Testis (tissue), 3 donors: ENCODE results near the gene TM9SF3. TPM values are rescaled to one million over a fixed set of nuclear protein-coding genes. Genes with fewer than 3 reads are reported as not detected.

Source experiments
- DNase-seq: peaks from one replicate; pipeline ENCODE4 v3.0.0-alpha.2; 2019
- H3K27ac ChIP-seq, 2 donors: fragments of 200-600 bp; sonication (generic); one replicate each; pipeline ENCODE4 v1.5.1; 2019
- H3K27me3 ChIP-seq: fragments of 200-600 bp; sonication (generic); one replicate; pipeline ENCODE4 v1.5.1; 2019
- H3K36me3 ChIP-seq: fragments of 200-600 bp; sonication (generic); one replicate; pipeline ENCODE4 v1.5.1; 2017; ENCODE audit warnings: low read depth; ENCODE audit errors: missing control alignments
- H3K4me1 ChIP-seq: fragments of 200-600 bp; sonication (generic); one replicate; pipeline ENCODE4 v1.5.1; 2019
- H3K4me3 ChIP-seq, 2 donors: fragments of 200-600 bp; sonication (generic); one replicate each; pipeline ENCODE4 v1.5.1; 2017 to 2019
- H3K9me3 ChIP-seq: fragments of 200-600 bp; sonication (generic); one replicate; pipeline ENCODE4 v1.5.1; 2017
- CTCF ChIP-seq, 3 experiments: fragments of 450-650 bp in 2 of 3; fragments of 200-600 bp in 1 of 3; sonication (generic) in 1 of 3; IDR thresholded peaks; one replicate each; pipeline ENCODE4 v1.5.1; 2016 to 2019; ENCODE audit warnings: antibody characterized with exemption in 3 of 3, mild to moderate bottlenecking in 2 of 3, moderate library complexity in 1 of 3
- POLR2A ChIP-seq: fragments of 450-650 bp; IDR thresholded peaks from one replicate; pipeline ENCODE4 v1.6.1; 2017; ENCODE audit warnings: antibody characterized with exemption, mild to moderate bottlenecking, moderate library complexity
- WGBS, 2 donors: methylation state at CpG; one replicate each; pipeline ENCODE4 v1.1.5; 2018; 5-methylcytosine and 5-hydroxymethylcytosine counted together
- intact Hi-C: fragments of 100-400 bp; cut with DNase I; formaldehyde crosslinking; loops from one replicate; pipeline ENCODE4 v1.15.1; 2023; ENCODE audit warnings: low total_unique reads
- polyA plus RNA-seq: library from polyadenylated mRNA; stranded (reverse); fragments of 350-450 nt; fragmentation: Illumina TruSeq; extraction: RNeasy Lipid Tissue Mini Kit (QIAGEN cat#74804); gene quantifications from one replicate; pipeline ENCODE4 v1.2.3, GENCODE V29; 2014; ENCODE audit warnings: low read depth, low replicate concordance; ENCODE audit not compliant: insufficient read depth
- total RNA-seq, 2 donors: library from RNA; depleted of rRNA; stranded (reverse); fragments of >200 nt; gene quantifications; one replicate each; pipeline ENCODE4 v1.2.3, GENCODE V29; 2016

TM9SF3 gene
- total and polyA plus RNA-seq, 3 donors from 2014 or later, result 67.8 to 69.8 (median 69.3) TPM

GRCh38 chr10:96588060-96588554 is 1.3 kb upstream of the TM9SF3 start:
- no peaks in the 10 kb centered on the region for H3K36me3 ChIP-seq
- TF ChIP-seq POLR2A (no peak), CTCF (IDR thresholded peaks at IDR 0.05) (no peak)
- H3K27me3 ChIP-seq, result no peaks in the 10 kb centered on the region
- no peak for DNase-seq
- H3K4me3 ChIP-seq, result peak overlapping the region; percentile 82 to 99
- no peaks in the 10 kb centered on the region for H3K9me3 ChIP-seq
- 5 to 12% methylated on average over 4 of the region's 4 CpGs for WGBS, 2 donors
- intact Hi-C loops, result no loop called here
- H3K4me1 ChIP-seq, result peaks cover 31% of the 10 kb centered on the region
- peak overlapping the region; percentile 97 to 99 for H3K27ac ChIP-seq

GRCh38 chr10:96587264-96588059 is 650 bp upstream of the TM9SF3 start:
- 1 to 3% methylated on average over 16 to 19 of the region's 25 CpGs for WGBS, 2 donors
- H3K36me3 ChIP-seq, result no peaks in the 10 kb centered on the region
- DNase-seq, result peak; percentile 61
- peak overlapping the region; percentile 97 to 99 for H3K27ac ChIP-seq
- intact Hi-C loops, result no loop called here
- no peaks in the 10 kb centered on the region for H3K27me3 ChIP-seq
- peak overlapping the region; percentile 82 to 99 for H3K4me3 ChIP-seq
- H3K4me1 ChIP-seq, result peaks cover 35% of the 10 kb centered on the region
- H3K9me3 ChIP-seq, result no peaks in the 10 kb centered on the region
- TF ChIP-seq POLR2A (no peak), CTCF (IDR thresholded peaks at IDR 0.05) (no peak)

- WGBS, 2 donors, result 1% methylated on average over 18 to 20 of the region's 20 CpGs
- Histone ChIP-seq H3K36me3 (no peaks in the 10 kb centered on the region), H3K9me3 (no peaks in the 10 kb centered on the region), H3K4me3 (peak overlapping the region; percentile 82 to 99), H3K4me1 (peaks cover 48% of the 10 kb centered on the region), H3K27ac (peak overlapping the region; percentile 87 to 99), H3K27me3 (no peaks in the 10 kb centered on the region)
- no peak for TF ChIP-seq POLR2A
- no peak for DNase-seq
- intact Hi-C loops, result no loop called here
These were observed 935 bp downstream of the TM9SF3 start for GRCh38 chr10:96585736-96586418.

GRCh38 chr10:96584474-96584873 is 2.3 kb downstream of the TM9SF3 start:
- H3K4me3 ChIP-seq, result no peak overlapping the region
- H3K4me1 ChIP-seq, result peaks cover 54% of the 10 kb centered on the region
- DNase-seq, result no peak
- H3K27ac ChIP-seq, result peak overlapping the region in 1 of 2 donors; percentile 5
- no peak for TF ChIP-seq POLR2A
- TF ChIP-seq CTCF (IDR thresholded peaks at IDR 0.05), result no peak
- WGBS, 2 donors, result 74 to 83% methylated on average over 9 of the region's 9 CpGs
- H3K27me3 ChIP-seq, result no peaks in the 10 kb centered on the region
- intact Hi-C loops, result no loop called here
- no peaks in the 10 kb centered on the region for H3K36me3 ChIP-seq
- H3K9me3 ChIP-seq, result no peaks in the 10 kb centered on the region

GRCh38 chr10:96584035-96584434 is 2.8 kb downstream of the TM9SF3 start:
- DNase-seq, result no peak
- 65 to 67% methylated on average over 1 of the region's 1 CpG for WGBS, 2 donors
- intact Hi-C loops, result no loop called here
- H3K27me3 ChIP-seq, result no peaks in the 10 kb centered on the region
- H3K4me3 ChIP-seq, result no peak overlapping the region
- TF ChIP-seq CTCF (IDR thresholded peaks at IDR 0.05), result no peak
- no peak for TF ChIP-seq POLR2A
- no peaks in the 10 kb centered on the region for H3K36me3 ChIP-seq
- no peaks in the 10 kb centered on the region for H3K9me3 ChIP-seq
- H3K27ac ChIP-seq, result peak overlapping the region in 1 of 2 donors; percentile 5
- peaks cover 57% of the 10 kb centered on the region for H3K4me1 ChIP-seq
